Measurements from ENCODE around the gene HLA-DRB1. TPM values are rescaled to one million over a fixed set of nuclear protein-coding genes. Genes with fewer than 3 reads are reported as not detected.
"Not testable (repeated sequence)": the region's sequence is repeated elsewhere in the genome, so short reads cannot be mapped to it uniquely, and the experiment has no call there.

The HLA-DRB1 gene
- total RNA-seq, 1 donor from 2014 or later: 27.2 TPM

DNA sequence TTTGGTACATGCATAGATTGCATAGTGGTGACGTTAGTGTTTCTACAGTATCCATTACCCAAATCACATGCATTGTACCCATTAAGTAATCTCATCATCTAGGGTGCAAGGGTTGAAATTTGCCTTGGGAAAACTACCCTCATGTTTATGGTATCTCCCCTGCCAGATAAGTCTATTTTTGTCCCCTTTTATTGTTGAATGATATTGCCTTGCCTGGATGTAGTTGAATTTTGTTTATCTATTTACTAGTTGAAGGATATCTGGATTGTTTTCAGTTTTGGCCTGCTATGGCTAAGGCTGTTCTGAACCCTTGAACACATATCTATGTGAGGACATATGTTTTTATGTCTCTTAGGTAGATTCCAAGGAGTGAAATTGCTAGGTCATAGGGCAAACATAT is 13.4 kb downstream of the HLA-DRB1 start:
- DNase-seq (ENCODE audit: low spot score): no peak
- Mint-ChIP-seq H3K36me3 (ENCODE audit: low read depth) (peaks cover 21% of the 10 kb centered on the region), H3K9me3 (no peaks in the 10 kb centered on the region), H3K27me3 (ENCODE audit: low read depth) (peaks cover 24% of the 10 kb centered on the region), H3K4me1 (ENCODE audit: low read depth) (peaks cover 8% of the 10 kb centered on the region), H3K4me3 (ENCODE audit: low read depth) (no peak overlapping the region), H3K27ac (no peak overlapping the region)
- intact Hi-C loops (cut with micrococcal nuclease): no loop called here

DNA sequence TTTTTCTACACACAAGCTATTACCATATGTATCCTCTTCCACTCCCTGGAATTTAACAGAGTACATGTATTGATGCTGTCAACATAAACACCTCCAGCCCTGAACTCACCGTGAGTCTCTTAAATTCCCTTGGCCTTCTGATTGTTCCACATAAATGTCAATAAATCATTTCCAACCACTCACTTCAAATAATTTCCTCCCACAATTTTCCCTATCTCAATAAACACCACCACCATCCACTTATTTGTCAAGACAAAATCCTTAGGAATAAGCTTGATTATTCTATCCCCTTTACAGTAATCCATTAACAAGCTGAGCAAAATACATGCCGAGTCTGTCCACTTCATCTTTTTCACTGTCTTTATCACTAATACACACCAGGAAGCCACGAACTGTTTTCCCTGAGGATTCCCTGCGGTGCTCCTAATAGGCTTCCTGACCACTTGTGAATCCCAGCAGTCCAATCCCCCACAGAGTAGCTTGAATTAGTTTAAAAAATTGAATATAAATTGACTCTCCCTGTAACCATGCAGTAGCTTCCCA is 19.2 kb downstream of the HLA-DRB1 start:
- H3K4me3 Mint-ChIP-seq (ENCODE audit: low read depth): no peak overlapping the region
- intact Hi-C loops (cut with micrococcal nuclease): no loop called here

DNA sequence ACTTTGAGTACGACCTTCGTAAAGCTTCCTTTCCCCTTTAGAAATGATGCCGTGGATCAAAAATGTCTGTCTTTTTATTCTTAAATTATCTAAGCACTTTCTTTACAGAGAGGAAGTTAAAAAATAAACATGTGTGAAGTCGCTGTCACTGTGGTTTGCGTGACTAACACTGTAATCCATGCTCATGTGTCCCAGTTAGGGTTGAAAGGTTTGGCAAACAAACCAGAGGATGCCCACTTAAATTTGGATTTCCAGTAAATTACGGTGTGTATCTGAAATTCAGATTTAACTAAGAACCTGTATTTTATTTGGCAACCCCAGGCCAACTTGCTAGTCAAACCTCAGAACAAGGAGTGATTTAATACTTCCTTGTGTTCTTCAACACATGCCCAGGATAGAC is 21.1 kb downstream of the HLA-DRB1 start:
- no peak overlapping the region for H3K4me3 Mint-ChIP-seq (ENCODE audit: low read depth)
- DNase-seq (ENCODE audit: low spot score): no peak
- no peak overlapping the region for H3K27ac Mint-ChIP-seq
- intact Hi-C loops (cut with micrococcal nuclease): no loop called here
- peaks cover 6% of the 10 kb centered on the region for H3K4me1 Mint-ChIP-seq (ENCODE audit: low read depth)
- H3K27me3 Mint-ChIP-seq (ENCODE audit: low read depth): peaks cover 25% of the 10 kb centered on the region
- H3K36me3 Mint-ChIP-seq (ENCODE audit: low read depth): no peaks in the 10 kb centered on the region
- H3K9me3 Mint-ChIP-seq: no peaks in the 10 kb centered on the region

More for the DNA sequence above, 19.2 kb downstream of the HLA-DRB1 start:
- Mint-ChIP-seq H3K36me3 (ENCODE audit: low read depth) (no peaks in the 10 kb centered on the region), H3K27me3 (ENCODE audit: low read depth) (peaks cover 34% of the 10 kb centered on the region), H3K27ac (no peak overlapping the region), H3K4me1 (ENCODE audit: low read depth) (peaks cover 6% of the 10 kb centered on the region), H3K9me3 (no peaks in the 10 kb centered on the region)
- no peak for DNase-seq (ENCODE audit: low spot score)

DNA sequence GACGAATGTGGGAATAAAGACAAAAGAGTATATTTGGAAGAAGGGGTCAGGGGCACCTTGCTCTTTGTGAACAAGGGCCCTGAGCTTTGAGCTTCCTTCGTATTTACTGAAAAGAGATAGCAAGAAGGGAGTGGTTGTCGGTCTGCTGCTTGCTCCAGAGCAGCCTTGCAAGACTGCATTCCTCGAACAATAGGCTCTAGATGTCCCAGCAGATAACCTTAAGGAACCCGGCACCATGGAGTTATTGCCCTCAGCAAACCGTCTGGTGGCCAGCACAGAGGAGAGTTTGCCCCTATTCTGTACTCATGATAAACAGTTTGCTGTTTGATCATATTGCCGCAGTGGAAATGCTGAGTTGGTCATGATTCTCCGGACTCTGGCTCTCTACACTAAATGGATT is 22.7 kb downstream of the HLA-DRB1 start:
- H3K36me3 Mint-ChIP-seq (ENCODE audit: low read depth): no peaks in the 10 kb centered on the region
- intact Hi-C loops (cut with micrococcal nuclease): no loop called here
- H3K4me1 Mint-ChIP-seq (ENCODE audit: low read depth): peaks cover 6% of the 10 kb centered on the region
- no peak overlapping the region for H3K27ac Mint-ChIP-seq
- H3K9me3 Mint-ChIP-seq: no peaks in the 10 kb centered on the region
- peaks cover 31% of the 10 kb centered on the region for H3K27me3 Mint-ChIP-seq (ENCODE audit: low read depth)
- no peak overlapping the region for H3K4me3 Mint-ChIP-seq (ENCODE audit: low read depth)
- DNase-seq (ENCODE audit: low spot score): no peak

DNA sequence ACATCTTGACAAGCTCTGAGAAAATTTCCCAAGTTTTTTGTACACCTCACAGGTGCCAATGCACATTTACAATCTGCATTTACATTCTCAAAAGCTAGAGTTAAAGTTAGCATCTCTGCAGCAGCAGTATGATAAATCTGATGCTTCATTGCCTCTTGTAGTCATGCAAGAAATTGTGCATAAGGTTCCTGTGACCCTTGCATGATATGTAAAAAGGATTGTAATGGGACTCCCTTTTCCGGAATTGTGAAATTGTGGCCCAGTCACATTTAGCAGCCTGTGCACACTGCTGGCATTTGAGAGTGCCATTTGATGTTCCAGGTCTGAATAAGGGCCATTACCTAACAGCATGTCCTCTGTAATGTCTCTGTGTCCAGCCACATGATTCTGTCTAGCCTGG is 24.1 kb downstream of the HLA-DRB1 start:
- DNase-seq (ENCODE audit: low spot score): no peak
- H3K36me3 Mint-ChIP-seq (ENCODE audit: low read depth): no peaks in the 10 kb centered on the region
- H3K27ac Mint-ChIP-seq: no peak overlapping the region
- intact Hi-C loops (cut with micrococcal nuclease): no loop called here
- no peaks in the 10 kb centered on the region for H3K9me3 Mint-ChIP-seq
- H3K4me3 Mint-ChIP-seq (ENCODE audit: low read depth): no peak overlapping the region
- peaks cover 24% of the 10 kb centered on the region for H3K27me3 Mint-ChIP-seq (ENCODE audit: low read depth)
- H3K4me1 Mint-ChIP-seq (ENCODE audit: low read depth): peaks cover 6% of the 10 kb centered on the region

DNA sequence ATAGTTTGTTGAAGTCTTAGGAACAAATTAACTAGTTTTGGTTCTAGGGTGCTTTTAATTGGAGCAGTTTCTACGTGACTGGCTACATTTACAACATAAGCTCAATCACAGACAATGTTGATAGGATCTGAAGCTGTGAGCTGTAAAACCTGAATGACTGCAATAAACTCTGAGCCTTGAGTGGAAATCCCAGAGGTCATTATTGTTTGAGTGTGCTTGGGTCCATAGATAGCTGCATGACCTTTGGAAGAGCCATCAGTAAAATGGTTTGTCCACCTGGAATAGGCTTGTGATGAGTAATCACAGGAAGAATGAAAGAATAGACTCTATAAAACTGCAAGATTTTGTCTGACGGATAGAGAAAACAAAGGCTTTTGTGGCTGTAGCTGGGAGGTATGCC is 26.7 kb downstream of the HLA-DRB1 start:
- no peak for DNase-seq (ENCODE audit: low spot score)
- Mint-ChIP-seq H3K36me3 (ENCODE audit: low read depth) (no peaks in the 10 kb centered on the region), H3K4me3 (ENCODE audit: low read depth) (no peak overlapping the region), H3K9me3 (no peaks in the 10 kb centered on the region), H3K4me1 (ENCODE audit: low read depth) (no peaks in the 10 kb centered on the region), H3K27ac (no peak overlapping the region), H3K27me3 (ENCODE audit: low read depth) (peaks cover 25% of the 10 kb centered on the region)
- intact Hi-C loops (cut with micrococcal nuclease): no loop called here

DNA sequence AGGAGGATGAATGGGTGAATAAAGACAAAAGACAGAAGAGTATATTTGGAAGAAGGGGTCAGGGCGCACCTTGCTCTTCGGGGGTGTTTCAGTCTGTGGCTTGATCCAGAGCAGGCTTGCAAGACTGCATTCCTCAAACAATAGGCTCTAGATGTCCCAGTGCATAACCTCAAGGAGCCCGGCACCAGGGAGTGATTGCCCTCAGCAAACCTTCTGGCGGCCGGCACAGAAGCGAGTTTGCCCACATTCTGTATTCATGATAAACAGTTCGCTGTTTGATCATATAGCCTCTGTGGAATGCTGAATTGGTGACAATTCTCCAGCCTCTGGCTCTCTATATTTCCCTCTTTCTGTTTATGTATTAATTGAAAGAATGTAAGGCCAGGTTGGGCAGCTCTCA is 29.9 kb downstream of the HLA-DRB1 start:
- H3K36me3 Mint-ChIP-seq (ENCODE audit: low read depth): no peaks in the 10 kb centered on the region
- intact Hi-C loops (cut with micrococcal nuclease): no loop called here
- H3K9me3 Mint-ChIP-seq: no peaks in the 10 kb centered on the region
- no peaks in the 10 kb centered on the region for H3K4me1 Mint-ChIP-seq (ENCODE audit: low read depth)
- no peak overlapping the region for H3K4me3 Mint-ChIP-seq (ENCODE audit: low read depth)
- no peak overlapping the region for H3K27ac Mint-ChIP-seq
- DNase-seq (ENCODE audit: low spot score): no peak
- H3K27me3 Mint-ChIP-seq (ENCODE audit: low read depth): peaks cover 26% of the 10 kb centered on the region

DNA sequence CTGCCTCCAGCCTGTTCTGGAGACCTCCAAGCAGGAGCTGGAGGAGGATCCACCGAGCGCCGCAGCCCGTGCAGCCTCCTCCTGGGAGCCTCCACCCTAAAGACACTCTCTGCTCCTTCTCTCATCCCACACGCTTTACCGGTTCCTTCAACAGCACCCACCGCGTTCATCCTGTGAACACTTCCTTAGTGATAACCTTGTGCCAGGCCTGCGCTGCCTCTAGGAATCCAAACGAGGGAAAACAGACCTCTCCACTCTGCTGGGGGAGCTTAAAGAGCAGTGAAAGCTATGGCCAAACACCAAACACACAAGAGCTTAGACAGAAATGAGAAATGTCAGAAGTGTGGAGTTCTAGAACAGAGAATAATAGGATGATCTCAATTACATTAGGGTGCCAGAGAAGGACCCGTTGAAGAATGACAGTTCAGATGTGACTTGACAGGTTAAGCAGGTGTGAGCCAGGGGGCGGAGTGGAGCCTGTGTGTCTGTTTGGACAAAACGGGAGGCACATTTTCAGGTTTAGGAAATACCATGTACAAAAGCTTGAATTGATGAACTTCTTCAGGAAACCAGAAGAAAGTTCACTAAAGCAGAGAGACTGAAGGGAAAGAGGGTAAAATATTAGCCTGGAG is 31.1 kb downstream of the HLA-DRB1 start:
- no peak for DNase-seq (ENCODE audit: low spot score)
- no peak overlapping the region for H3K27ac Mint-ChIP-seq
- H3K36me3 Mint-ChIP-seq (ENCODE audit: low read depth): no peaks in the 10 kb centered on the region
- H3K9me3 Mint-ChIP-seq: no peaks in the 10 kb centered on the region
- H3K4me1 Mint-ChIP-seq (ENCODE audit: low read depth): no peaks in the 10 kb centered on the region
- intact Hi-C loops (cut with micrococcal nuclease): no loop called here
- H3K27me3 Mint-ChIP-seq (ENCODE audit: low read depth): peaks cover 28% of the 10 kb centered on the region
- no peak overlapping the region for H3K4me3 Mint-ChIP-seq (ENCODE audit: low read depth)

DNA sequence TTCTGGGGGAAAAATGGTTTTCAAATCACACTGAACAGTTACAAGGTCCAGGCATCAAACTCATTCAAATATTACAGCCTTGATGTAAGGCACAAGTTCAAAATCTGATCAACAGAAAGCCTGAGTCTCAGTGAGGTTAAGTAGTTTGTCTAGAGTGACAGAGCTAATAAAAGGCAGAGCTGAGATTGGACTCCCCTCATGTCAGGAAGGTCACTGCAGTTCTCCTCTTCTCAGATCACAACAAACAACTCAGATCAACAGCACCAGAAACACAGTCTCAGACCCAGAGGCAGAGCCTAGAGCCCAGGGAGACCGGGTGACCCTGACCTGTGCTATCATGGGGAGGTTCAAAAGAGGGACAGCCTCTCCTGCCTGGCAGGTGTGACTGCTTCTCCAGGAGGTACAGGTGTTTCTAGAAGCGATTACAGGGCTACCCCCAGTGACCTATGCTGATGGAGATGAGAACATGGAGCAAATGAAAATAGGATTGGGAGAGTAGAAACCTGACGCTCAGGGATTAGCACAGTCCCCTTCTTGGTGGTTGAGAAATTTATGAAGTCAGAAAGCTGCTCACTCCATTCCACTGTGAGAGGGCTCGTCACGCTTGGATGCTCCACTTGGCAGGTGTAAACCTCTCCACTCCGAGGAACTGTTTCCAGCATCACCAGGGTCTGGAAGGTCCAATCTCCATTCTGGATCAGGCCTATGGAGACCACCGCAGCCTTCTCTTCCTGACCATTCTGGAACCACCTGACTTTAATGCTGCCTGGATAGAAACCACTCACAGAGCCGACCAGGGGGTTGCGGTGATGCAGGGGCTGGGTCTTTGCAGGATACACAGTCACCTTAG is 35.3 kb downstream of the HLA-DRB1 start:
- no peaks in the 10 kb centered on the region for H3K36me3 Mint-ChIP-seq (ENCODE audit: low read depth)
- intact Hi-C loops (cut with micrococcal nuclease): no loop called here

DNA sequence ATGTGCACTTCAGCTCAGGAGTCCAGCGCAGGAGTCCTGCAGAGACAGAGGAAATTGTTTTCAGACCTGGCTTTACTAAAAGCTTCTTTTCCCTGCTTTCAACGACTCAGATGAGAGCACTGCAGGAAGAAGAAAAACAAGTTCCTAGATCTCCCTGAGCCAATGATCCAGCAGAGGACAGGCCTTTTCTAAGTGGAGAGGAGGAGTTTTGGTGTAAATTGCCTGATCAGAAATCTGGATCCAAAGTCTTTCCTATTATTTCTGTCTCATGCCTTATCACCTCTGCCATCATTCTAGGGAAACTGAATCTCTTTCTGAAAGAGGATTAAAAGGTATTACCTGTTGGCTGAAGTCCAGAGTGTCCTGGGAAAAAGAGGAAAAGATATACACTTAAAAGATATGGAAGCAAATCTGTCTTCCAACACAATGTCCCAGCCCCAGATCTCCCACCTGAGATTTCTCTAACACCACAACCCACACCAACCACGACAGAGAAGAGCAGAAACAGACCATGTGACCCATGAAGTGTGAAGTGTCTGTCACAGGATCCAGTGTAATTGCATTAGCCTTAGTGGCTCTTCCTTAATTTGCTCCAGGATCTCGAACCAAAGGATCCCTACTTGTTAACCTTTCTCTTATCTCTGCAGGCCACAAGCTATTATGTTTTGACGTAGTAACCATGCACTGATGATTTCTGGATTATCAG is 36.5 kb downstream of the HLA-DRB1 start:
- Mint-ChIP-seq H3K9me3 (no peaks in the 10 kb centered on the region), H3K27ac (no peak overlapping the region), H3K36me3 (ENCODE audit: low read depth) (no peaks in the 10 kb centered on the region), H3K4me1 (ENCODE audit: low read depth) (no peaks in the 10 kb centered on the region), H3K4me3 (ENCODE audit: low read depth) (no peak overlapping the region), H3K27me3 (ENCODE audit: low read depth) (peaks cover 29% of the 10 kb centered on the region)
- intact Hi-C loops (cut with micrococcal nuclease): no loop called here
- DNase-seq (ENCODE audit: low spot score): no peak

More for the DNA sequence above, 35.3 kb downstream of the HLA-DRB1 start:
- Mint-ChIP-seq H3K9me3 (no peaks in the 10 kb centered on the region), H3K4me1 (ENCODE audit: low read depth) (no peaks in the 10 kb centered on the region), H3K4me3 (ENCODE audit: low read depth) (no peak overlapping the region), H3K27me3 (ENCODE audit: low read depth) (peaks cover 32% of the 10 kb centered on the region), H3K27ac (no peak overlapping the region)
- no peak for DNase-seq (ENCODE audit: low spot score)

DNA sequence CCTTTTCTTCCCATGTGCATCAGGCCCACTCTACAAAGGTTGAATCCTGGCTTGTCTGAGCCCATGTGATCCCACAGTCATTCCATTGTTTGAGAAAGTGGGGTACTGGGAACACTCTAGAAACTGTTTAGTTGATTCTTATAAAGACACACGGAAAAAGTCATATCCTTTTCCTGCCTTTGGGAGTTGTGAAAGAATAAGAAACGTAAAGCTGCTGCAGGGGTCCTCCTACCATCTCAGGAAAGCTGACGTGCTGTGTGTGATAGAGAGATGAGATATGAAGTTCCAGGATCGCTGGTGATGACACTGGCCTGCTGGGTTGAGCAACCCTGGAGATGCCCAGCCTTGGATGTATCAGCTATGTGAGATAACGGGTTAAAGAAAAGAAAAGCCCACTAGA is 38.2 kb downstream of the HLA-DRB1 start:
- H3K4me1 Mint-ChIP-seq (ENCODE audit: low read depth): peaks cover 3% of the 10 kb centered on the region
- no peak overlapping the region for H3K4me3 Mint-ChIP-seq (ENCODE audit: low read depth)
- H3K9me3 Mint-ChIP-seq: no peaks in the 10 kb centered on the region
- peaks cover 29% of the 10 kb centered on the region for H3K27me3 Mint-ChIP-seq (ENCODE audit: low read depth)
- no peak for DNase-seq (ENCODE audit: low spot score)
- no peaks in the 10 kb centered on the region for H3K36me3 Mint-ChIP-seq (ENCODE audit: low read depth)
- no peak overlapping the region for H3K27ac Mint-ChIP-seq
- intact Hi-C loops (cut with micrococcal nuclease): no loop called here

DNA sequence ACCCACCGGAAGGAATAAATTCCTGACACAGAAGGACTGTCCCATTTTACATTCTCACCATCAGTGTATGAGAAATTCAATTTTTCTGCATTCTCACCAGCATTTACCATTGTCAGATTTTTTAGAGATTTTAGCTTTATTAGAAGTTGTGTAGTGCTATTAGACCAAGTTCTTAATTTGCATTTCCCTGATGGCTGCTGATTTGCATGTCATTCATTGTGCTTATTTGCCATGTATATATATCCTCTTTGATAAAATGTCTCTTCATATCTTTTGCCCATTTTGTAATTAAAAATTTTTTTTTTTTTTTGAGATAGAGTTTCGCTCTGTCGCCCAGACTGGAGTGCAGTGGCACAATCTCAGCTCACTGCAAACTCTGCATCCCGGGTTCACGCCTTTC is 49.8 kb downstream of the HLA-DRB1 start:
- intact Hi-C loops (cut with micrococcal nuclease): loop anchor here (1.0 kb wide), 1 partner anchor 39 kb away; no protein-coding TSS in a partner anchor
- H3K4me1 Mint-ChIP-seq (ENCODE audit: low read depth): no peaks in the 10 kb centered on the region
- H3K4me3 Mint-ChIP-seq (ENCODE audit: low read depth): no peak overlapping the region
- no peak for DNase-seq (ENCODE audit: low spot score)
- no peak overlapping the region for H3K27ac Mint-ChIP-seq
- H3K27me3 Mint-ChIP-seq (ENCODE audit: low read depth): peaks cover 36% of the 10 kb centered on the region
- H3K36me3 Mint-ChIP-seq (ENCODE audit: low read depth): no peaks in the 10 kb centered on the region
- H3K9me3 Mint-ChIP-seq: peaks cover 10% of the 10 kb centered on the region

DNA sequence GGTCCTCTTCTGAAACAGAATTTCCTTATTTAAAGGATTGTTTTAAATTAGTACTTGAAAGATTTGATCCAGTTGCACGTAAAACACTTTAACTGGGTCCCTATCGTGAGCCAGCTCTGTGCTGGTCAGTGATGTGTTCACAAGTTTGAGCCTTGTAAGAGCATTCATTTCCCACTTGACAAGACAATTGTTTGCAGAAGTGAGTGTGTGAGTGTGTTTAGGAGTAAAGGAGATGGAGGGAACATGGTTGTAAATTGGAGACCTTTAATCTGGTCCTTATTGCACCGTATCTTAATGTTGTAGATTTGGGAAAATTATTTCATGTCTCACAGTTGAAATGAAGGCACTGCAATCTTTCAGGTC is 59.2 kb downstream of the HLA-DRB1 start:
- H3K4me3 Mint-ChIP-seq (ENCODE audit: low read depth); H3K4me1 Mint-ChIP-seq (ENCODE audit: low read depth); H3K27ac Mint-ChIP-seq; H3K9me3 Mint-ChIP-seq; intact Hi-C loops (cut with micrococcal nuclease); H3K36me3 Mint-ChIP-seq (ENCODE audit: low read depth); DNase-seq (ENCODE audit: low spot score): not testable (repeated sequence)
- H3K27me3 Mint-ChIP-seq (ENCODE audit: low read depth): peaks cover 24% of the 10 kb centered on the region

Data from activated T-helper 2 cell treated with anti-CD3 and anti-CD28 coated beads, Interferon-gamma antibody, Interleukin-2, Interleukin-4, amounts not matched to agents 10 μg/mL and 5 μg/mL and 100 μg/mL, durations not matched to agents 14 hours and 24 hours and 36 hours (primary cell).